HG03139 (cell line): ENCODE measurements around the gene GALNT7.
A peak's percentile ranks its signal among the peaks of the same experiment; 100 is the strongest.
"Not testable (repeated sequence)": the region's sequence is repeated elsewhere in the genome, so short reads cannot be mapped to it uniquely, and the experiment has no call there.

ENCODE experiments used
- ATAC-seq: cut with Tn5 transposase; IDR thresholded peaks from one replicate; pipeline ENCODE4 v1.9.1; 2021; ENCODE audit not compliant: unreplicated experiment

GALNT7 gene

DNA sequence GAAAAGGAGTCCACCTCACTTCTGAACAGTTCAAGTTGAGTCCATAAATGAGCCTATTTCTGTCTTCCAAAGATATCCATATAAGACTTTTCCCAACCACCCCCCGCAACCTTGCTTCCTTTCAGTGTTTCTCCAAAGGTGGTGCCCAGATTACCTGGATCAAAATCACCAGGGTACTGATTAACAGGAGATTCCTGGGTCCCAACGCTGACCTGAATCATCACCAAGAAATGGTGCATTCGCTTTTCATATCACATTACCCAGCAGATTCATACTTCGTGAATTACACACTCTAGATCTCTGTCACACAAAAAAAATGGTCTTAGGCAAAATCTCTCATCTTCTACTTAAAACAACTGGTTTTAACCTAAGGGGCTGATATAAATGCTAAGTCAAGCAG is 2.1 kb upstream of the GALNT7 start:
- ATAC-seq, result no peak

DNA sequence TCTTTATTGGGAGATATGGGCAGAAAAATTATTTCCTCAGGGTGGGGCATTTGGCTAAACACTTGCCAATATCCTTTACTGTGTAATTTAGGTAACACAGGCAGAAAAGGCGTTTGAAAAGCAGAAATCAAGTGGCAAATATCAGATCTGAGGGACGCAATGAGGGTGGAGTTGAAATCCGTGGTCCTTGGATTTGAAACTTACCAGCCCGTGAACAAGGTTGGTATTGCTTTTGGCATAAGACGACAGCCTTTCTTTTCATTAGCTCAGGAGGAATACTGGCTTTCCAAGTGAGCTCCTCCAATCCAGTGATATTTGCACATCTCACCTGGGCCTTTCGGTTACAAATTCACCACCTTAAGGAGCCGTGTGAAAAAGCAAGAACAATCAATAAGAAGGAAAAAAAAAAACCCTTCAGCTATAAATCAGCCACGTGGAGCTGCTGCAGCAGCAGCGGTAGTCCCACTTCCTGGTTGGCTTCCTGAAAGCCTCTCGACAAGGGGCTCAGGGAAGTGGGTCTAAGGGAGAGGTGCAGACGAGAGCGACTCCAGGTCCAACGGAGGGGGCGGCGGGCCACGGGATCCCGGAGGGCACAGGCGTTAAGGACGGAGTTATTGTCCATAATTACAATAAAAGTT is 734 bp upstream of the GALNT7 start:
- ATAC-seq, result peak; percentile 15

DNA sequence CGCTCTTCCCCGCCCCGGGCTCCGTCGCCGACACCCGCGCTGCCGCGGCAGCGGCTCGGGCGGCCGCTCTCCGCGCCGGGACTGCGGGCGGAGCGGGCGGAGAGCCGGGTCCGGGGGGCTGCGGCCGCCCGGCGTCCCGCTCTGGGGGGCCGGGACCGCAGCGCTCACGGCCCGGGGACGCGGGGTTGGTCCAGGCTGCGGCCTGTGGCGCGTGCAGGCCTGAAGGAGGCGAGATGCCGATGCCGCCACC is 492 bp downstream of the GALNT7 start:
- no peak for ATAC-seq

DNA sequence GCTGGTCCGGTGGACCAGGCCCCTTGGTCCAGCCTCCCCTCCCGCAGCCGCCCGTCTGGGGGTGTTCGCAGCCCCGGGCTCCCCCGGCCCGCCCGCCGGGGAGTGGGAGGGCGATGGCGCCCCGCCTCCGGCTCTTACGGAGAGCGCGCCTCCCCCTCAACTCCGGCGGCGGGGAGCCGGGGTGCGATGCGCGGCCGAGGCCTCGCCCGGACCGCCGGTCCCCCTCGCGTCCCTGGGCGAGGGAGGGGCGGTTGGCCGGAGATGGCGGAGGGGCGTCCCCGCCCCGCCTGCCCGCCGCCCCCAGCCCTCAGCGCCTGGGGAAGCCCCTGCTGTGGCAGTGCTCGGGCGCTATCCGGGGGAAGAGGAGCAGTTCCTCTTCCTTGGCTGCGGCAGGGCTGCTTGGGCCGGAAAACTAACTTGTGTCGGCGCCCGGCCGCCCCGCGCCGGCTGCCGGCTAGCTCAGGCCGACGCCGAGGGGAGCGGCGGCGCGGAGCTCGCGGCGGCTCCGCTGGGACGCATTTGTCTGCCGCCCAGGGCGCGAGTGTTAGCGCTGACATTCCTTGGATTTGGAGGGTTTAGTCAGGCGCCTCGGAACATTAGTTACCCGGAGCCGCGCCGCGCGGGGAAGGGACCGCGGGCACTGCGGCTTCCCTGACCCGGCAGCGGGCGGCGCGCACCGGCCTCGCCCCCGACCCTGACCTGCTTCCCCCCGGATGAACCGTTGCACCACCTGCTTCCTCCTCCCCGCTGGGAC is 994 bp downstream of the GALNT7 start:
- ATAC-seq, result peak; percentile 55

DNA sequence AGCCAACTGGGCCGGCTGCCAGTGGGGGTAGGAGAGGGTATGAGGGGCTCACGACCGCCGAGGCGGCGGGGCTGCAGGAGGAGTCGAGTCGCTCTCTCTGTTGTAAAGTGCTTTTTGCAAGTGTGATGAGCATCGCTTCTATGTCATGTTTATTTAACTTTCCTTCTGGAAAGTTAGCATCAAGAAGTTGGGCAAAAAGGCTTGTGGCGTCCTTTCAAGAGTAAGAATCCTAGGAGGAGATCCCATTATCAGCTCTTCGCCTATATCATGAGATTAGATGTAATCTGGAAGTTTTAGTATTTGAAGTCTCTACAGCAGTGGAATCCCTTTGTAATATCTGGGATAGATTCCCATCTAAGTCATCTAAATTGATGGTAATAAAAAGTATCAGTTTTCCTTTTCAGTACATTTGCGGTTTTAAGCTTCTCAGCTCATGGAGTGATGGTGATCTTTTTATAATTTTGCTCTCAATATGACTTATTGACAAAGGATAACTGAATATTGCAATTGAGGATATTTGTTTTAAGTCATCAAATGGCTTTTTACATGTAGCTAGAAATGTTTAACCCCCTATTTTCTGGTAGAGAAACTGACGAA is 1.7 kb downstream of the GALNT7 start:
- ATAC-seq, result no peak

DNA sequence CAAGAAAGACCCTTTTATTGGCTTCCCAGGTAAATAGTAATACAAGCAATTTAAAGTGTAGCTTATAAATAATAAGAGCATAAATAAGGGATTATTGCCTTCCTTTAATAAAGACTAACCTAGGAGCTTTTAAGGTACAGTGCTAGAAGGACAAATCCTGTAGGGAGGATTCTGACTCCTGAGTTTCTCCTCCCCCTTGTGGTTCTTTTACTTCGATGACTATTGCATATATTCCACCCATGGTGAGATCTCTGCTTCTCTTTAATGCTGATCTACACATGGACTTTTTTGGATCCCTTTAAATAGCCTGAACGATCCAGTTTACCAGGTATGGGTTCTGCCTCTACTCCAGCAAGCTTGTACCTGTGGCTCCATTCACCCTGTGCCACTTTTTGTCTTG is 2.5 kb downstream of the GALNT7 start:
- ATAC-seq, result no peak

DNA sequence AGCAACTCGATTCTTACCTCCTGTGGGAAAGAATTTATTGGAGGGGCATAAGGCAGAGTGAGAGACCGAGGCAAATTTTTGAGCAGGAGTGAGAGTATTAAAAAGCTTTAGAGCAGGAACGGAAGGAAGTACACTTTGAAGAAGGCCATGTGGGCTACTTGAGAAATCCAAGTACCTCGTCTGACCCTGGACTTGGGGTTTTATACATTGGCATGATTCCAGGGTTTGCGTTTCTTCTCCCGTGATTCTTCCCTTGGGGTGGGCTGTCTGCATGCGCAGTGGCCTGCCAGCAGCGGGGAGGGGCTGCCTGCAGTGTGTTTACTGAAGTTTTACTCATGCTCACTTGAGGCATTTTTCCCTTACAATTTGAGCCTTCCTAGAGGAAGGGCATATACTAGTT is 3.4 kb downstream of the GALNT7 start:
- ATAC-seq, result no peak

DNA sequence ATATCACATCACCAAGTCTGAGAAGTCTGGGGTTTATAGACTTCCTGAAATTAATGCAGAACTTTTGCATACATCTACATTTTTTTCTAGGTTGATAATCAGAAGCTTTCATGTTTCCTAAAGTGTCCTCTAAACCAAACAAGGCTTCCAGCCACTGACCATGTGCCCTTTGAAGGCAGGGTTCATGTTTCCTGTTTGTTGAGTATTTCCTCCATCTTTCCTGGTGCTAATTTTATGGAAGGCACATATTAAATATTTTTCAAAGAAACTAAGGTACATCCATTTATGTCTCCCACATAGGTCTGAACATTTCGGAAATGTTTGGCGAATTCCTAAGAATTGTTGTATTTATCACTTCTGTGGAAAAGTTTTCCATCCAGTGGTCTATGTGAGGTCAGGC is 5.6 kb downstream of the GALNT7 start:
- ATAC-seq, result no peak

DNA sequence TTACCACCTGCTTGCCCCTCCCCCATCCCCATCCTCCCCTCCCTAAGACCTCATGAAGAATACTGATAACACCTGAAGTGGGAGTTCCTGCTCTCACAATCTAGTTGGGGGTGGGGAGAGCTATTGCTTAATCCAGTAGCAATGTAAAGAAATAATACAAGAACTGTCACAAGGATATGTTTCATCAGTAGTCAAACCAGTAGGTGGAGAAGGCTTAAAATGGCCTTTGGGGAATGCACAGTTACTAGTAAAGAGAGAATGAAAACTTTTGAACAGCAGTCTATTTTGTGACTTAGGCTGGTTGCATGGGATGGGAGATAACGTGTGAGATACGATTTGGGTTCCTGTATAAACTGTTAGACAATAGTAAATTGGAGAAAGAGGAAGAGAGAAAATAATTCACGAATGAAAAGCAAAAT is 6.0 kb downstream of the GALNT7 start:
- no peak for ATAC-seq

DNA sequence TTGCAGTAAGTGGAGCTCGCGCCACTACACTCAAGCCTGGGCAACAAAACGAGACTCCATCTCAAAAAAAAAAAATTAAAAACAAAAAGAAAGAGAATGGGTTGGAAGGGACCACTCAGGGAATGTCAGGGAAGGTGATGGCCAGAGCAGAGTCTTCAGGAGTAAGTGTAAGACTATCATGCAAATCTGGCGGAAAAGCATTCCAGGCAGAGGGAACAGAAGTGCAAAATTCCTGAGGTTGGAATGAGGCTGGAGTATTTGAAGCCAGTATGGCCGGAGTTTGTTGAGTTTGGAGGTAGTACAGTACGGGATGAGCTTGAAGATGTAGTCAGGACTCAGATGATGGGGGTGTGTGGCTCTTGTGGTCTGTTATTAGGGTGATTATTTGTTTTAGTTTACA is 7.4 kb downstream of the GALNT7 start:
- no peak for ATAC-seq

DNA sequence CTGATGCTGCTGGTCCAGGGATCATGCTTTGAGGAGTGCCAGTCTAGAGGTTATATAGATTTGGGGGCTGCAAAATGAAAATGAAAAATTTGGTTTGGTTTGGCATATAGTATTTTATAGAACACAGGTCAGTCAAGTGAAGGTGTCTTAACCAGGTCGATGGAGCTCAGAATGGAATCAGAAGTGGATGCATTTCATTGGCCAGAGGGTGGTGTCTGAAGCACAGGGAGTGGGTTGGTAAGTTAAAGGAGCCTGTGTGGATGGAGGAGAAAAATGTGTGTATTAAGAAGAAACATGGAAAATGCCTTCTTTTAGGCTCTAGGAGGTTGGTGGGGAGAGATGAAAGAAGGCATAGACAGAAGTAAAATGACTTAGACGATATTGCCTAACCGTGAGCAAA is 8.6 kb downstream of the GALNT7 start:
- no peak for ATAC-seq

DNA sequence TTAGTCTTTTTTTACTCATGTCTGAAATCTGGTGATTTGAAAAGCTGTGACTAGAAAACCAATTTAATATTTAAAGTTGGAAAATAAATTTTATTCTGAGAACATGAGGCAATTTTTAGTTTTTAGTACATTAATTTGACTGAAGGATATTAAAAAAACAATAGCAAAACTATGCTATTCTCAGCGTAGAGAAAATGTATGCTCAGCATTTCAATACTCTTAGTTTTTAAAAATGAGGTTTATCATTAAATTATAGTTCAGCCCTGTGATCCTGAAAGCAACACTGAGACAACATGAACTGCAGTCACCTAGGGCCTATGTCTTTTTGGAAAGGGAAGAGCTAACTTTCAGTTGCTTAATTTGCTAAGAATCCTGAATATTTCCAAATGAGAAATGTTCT is 9.5 kb downstream of the GALNT7 start:
- no peak for ATAC-seq

DNA sequence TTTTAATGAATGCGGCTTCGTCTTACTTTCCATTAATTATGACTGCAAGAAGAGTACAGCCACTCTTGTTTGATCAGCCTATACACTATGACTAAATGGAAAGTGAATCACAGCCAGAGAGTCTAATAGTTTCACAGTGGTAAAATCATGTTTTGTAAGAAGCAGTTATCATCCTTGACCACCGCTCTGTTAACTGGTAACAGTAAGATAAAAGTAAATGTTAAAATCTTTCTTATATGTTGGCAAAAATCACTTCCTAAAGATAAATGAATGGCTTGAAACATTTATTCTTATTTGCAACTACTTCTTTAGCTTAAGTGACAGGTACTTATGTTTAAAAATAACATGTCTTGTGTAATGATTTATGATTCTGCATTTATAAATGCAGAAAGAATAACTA is 13.2 kb downstream of the GALNT7 start:
- ATAC-seq, result peak; percentile 49

DNA sequence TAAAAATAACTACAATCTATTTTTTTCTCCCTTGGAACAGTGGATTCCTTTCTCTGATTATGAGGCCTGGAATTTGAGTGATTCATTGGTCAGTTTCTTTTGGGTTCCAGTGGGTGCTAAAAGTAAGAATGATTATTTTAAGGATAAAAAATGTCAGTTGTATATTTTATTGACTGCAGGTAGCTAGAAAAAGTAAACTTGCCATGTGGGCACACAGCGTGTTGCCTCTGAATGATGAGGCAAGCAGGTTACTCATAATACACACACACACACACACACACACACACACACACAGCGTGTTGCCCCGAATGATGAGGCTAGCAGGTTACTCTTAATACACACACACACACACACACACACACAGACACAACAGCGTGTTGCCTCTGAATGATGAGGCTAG is 13.8 kb downstream of the GALNT7 start:
- no peak for ATAC-seq

DNA sequence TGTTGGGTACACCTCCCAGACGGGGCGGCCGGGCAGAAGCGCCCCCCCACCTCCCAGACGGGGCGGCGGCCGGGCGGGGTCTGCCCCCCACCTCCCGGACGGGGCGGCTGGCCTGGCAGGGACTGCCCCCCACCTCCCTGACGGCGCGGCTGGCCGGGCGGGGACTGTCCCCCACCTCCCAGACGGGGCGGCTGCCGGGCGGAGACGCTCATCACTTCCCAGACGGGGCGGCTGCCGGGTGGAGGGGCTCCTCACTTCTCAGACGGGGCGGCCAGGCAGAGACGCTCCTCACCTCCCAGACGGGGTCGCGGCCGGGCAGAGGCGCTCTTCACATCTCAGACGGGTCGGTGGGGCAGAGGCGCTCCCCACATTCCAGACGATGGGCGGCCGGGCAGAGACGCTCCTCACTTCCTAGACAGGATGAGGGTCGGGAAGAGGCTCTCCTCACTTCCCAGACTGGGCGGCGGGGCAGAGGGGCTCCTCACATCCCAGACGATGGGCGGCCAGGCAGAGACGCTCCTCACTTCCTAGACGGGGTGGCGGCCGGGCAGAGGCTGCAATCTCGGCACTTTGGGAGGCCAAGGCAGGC is 15.1 kb downstream of the GALNT7 start:
- not testable (repeated sequence) for ATAC-seq

DNA sequence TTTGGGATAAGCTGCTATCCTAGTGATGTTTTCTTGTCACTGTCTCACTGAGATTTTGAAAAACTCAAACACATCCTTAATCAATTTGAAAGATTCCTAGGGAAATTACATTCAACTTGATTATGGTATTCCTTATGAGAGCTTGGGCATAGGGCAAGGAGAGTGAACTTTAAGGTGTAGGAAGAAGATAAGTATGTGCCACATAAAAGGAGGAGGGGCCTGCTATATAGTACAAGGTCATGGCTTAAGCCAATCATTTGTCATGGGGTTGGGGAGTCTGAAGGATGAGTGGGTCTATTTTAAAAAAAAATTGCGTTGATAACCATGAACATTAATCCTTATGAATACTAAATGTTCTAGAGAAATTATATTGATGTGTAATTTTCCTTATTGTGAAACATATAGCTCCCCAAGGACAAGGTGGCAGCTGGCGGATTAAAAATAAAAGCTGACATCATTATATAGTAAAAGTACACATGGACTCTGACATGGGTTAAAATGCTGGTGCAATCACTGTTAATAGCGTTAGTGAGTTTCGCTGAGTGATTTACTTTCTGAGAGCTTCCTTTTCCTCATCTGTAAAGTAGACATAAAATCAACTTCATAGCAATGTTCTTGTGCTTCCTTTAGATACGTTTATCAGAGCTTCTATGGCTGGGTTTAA is 17.4 kb downstream of the GALNT7 start:
- no peak for ATAC-seq

DNA sequence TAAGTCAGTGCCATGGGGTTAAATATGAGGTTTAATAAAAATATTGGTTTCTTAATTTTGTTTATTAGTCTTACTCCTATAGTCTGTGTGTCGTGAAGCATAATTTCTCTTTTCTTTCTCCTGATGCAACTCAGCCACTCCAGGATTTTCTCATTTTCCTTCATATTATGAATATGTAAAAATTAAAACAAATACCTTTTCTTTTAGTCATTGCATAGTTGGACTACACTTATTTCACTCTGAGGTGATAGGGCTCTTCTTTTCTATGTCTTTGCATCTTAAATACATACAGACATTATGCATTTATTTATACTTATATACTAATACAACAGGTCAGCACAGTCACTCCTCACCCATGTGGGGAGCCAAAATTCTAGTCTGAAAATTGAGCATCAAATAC is 19.1 kb downstream of the GALNT7 start:
- no peak for ATAC-seq

DNA sequence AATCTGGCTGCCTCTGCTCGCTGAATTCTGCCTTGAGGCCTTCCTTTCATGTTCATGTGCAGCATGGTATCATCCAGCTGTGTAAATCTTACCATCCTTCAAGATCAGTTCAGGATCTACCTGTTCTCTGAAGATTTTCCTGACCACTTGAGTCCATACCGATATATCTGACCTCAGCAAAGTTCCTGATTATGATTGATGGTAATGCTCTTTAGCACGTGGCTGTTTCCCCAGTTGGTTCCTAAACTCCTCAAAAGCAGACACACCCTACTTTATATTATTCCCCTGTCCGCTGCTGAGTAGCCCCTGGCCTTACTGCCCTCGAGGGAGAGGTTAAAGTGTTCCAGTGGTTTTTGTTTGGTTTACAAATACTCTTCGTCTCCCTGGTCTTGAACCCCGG is 20.0 kb downstream of the GALNT7 start:
- no peak for ATAC-seq

DNA sequence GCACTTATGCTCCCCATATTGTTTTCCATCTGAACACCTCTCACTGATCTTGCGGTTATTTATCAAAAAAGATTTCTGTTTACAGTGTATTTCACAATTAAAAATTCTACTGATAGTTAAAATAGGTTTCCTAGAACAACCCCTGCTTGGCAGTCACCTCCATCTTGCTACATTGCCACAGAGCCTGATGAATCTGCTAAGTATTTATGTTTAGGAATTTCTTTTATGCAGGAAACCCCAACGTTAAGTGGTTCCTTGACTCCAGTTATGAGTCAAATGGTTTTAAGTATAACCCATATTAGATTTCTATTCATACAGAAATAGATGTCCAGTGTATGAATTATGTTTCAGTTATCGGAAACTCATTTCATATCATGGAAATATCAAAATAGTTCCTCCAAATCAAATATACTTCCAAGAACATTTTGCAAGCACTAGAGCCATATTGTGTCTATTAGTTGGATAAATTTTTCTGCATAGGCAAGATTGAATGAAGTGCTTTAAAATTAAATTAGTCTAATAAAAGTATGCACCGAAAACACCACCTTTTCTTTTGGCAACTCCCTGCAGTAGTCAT is 20.6 kb downstream of the GALNT7 start:
- ATAC-seq, result no peak

DNA sequence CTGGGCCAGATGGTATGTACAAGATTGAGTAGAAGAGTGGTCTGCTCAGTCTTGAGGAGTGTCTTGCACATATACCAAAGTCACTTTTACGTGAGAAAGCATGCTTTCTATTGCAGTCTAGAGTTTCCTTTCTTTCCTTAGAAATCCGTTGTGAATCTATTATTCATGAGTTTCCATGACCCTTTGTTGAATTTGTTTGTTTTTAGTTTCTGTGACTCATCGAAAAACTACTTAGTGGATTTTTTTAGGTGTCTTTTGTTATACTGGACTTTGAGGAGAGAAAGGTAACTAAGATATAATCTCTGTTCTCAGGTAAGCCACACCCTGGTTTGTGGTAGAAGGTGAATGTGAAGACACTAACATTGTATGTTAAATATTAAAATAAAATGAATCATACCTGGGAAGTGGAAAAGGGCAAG is 23.0 kb downstream of the GALNT7 start:
- ATAC-seq, result no peak

DNA sequence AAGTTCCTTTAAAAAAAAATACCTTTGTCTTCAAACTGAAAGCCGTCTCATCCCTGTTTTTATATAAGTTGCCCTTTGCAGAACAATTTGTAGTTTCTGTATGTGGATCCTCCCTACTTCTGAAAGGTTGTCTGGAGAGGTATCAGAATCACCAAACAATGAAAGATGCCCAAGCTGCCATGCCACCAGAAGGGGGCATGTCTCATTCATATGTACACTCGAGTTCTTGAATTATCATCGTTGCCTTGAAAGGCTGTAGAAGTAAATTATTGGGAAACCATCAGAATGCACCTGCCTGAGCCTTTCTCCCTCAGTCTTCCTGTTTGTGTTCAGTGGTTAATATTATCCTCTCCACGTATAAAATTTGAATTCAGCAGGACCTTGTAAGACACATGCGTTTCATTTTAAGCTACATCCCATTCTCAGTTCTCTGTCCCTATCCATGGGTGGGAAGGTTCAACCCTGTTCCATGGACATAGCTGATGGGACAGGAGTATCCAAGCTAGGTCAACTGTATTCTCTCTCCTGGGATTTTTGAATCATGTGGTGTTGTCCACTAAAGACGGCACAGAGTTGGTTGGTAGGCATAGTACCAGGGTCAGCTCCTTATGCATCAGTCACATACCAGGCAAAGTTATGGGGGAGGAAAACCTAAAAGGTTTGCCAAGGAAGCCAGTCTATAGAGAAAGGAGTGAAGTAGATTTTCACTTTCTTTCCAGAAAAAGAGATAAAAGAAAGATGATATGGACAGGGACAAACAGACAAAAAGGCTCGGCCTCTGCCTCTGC is 24.0 kb downstream of the GALNT7 start:
- ATAC-seq, result no peak
